ENCODE results near the gene RAB3C.

RAB3C gene

GRCh38 chr5:58718269-58718978, 135.5 kb downstream of the RAB3C start:
- peaks cover 6% of the 10 kb centered on the region for H3K4me1 Mint-ChIP-seq
- no peak overlapping the region for H3K4me3 Mint-ChIP-seq
- H3K9me3 Mint-ChIP-seq, result peaks cover 8% of the 10 kb centered on the region
- no peak for TF ChIP-seq CTCF (IDR thresholded peaks at IDR 0.05; ENCODE audit: unreplicated experiment in 3 of 3)
- no peaks in the 10 kb centered on the region for H3K36me3 Mint-ChIP-seq (ENCODE audit: low read depth)
- H3K27ac Mint-ChIP-seq, result no peak overlapping the region
- no peaks in the 10 kb centered on the region for H3K27me3 Mint-ChIP-seq (ENCODE audit: low read depth)

DNA sequence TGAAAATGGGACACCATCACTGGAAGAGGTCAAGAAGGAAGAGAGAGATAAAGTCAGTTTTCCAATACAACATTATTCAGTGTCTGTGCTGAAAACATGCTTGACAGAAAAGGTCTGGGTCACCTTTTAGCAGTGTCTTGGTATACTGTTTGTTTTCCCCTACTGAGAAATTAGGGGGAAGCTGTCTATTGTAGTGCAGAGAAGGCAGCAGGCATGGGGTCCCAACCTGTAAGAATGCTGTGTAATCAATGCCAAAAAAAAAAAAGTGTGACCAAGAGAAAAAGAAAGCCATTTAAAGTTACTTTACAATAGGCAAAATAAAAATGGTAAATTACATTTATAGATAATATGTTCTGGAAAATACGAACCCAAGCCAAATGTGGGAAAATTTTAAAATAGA, 139.3 kb downstream of the RAB3C start:
- peaks cover 2% of the 10 kb centered on the region for H3K9me3 Mint-ChIP-seq
- H3K4me3 Mint-ChIP-seq, result no peak overlapping the region
- TF ChIP-seq CTCF (IDR thresholded peaks at IDR 0.05; ENCODE audit: unreplicated experiment in 3 of 3), result no peak
- H3K36me3 Mint-ChIP-seq (ENCODE audit: low read depth), result no peaks in the 10 kb centered on the region
- H3K27ac Mint-ChIP-seq, result no peak overlapping the region
- H3K27me3 Mint-ChIP-seq (ENCODE audit: low read depth), result no peaks in the 10 kb centered on the region
- peaks cover 6% of the 10 kb centered on the region for H3K4me1 Mint-ChIP-seq

DNA sequence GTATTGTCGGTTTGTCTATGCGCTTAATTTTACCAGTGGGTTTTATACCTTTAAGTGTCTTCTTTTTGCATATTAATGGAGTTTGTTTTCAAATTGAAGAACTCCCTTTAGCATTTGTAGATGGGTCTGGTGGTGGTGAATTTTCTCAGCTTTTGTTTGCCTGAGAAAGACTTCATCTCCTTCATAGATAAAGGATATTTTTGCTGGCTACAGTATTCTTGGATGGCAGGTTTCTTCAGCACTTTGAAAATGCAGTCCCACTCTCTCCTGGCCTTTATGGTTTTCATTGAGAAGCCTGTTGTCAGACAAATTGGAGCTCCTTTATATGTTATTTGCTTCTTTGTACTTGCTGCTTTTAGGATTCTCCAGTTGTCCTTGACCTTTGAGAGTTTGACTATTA, 142.1 kb downstream of the RAB3C start:
- TF ChIP-seq CTCF (IDR thresholded peaks at IDR 0.05; ENCODE audit: unreplicated experiment in 3 of 3), result no peak
- Mint-ChIP-seq H3K36me3 (ENCODE audit: low read depth) (no peaks in the 10 kb centered on the region), H3K9me3 (peaks cover 2% of the 10 kb centered on the region), H3K4me3 (no peak overlapping the region), H3K27ac (no peak overlapping the region), H3K4me1 (no peaks in the 10 kb centered on the region), H3K27me3 (ENCODE audit: low read depth) (no peaks in the 10 kb centered on the region)

DNA sequence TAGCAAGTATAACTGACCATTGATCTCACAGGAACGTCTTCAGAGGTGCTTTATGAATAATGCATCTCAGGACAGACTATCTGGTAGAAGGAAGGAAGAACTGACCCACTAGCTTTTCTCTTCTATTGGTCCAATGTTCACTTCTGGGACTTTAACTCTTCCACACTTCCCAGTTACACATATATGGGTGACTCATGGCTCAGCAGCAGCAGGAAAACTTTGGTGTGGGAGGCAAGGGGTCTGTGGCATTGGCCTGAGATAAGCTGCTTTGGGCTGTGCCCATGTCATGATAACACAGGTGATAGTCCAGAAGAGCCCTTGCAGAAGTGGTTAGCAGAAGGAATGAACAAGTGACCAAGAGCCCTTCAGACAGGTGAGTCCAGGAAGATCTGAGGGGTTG, 148.8 kb downstream of the RAB3C start:
- H3K4me1 Mint-ChIP-seq, result no peaks in the 10 kb centered on the region
- TF ChIP-seq CTCF (IDR thresholded peaks at IDR 0.05; ENCODE audit: unreplicated experiment in 3 of 3), result no peak
- no peaks in the 10 kb centered on the region for H3K27me3 Mint-ChIP-seq (ENCODE audit: low read depth)
- H3K9me3 Mint-ChIP-seq, result no peaks in the 10 kb centered on the region
- H3K27ac Mint-ChIP-seq, result peak overlapping the region in 1 of 3 experiments; percentile 8
- no peaks in the 10 kb centered on the region for H3K36me3 Mint-ChIP-seq (ENCODE audit: low read depth)
- H3K4me3 Mint-ChIP-seq, result no peak overlapping the region

GRCh38 chr5:58735637-58736036, 152.8 kb downstream of the RAB3C start:
- Mint-ChIP-seq H3K27ac (no peak overlapping the region), H3K36me3 (ENCODE audit: low read depth) (no peaks in the 10 kb centered on the region), H3K9me3 (no peaks in the 10 kb centered on the region), H3K27me3 (ENCODE audit: low read depth) (no peaks in the 10 kb centered on the region), H3K4me1 (no peaks in the 10 kb centered on the region), H3K4me3 (no peak overlapping the region)
- TF ChIP-seq CTCF (IDR thresholded peaks at IDR 0.05; ENCODE audit: unreplicated experiment in 3 of 3), result no peak

DNA sequence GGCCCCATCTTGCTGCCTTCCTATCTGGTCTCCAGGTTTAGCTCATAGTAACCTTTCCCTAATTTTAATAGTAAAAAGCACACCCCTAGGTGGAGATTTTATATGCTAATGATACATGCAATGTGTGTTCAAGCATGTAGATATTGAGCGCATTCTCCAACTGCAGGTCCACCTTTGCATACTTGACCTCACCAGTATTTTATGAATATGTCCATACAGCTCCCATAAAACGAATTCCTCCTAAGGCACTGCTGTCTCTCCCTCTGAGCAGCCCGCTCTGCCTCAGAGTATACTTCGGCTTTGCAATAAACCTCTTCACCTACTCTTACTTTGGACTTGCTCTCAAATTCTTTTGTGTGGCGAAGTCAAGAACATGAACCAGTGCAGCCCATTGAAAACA, 153.3 kb downstream of the RAB3C start:
- no peak overlapping the region for H3K4me3 Mint-ChIP-seq
- no peak for TF ChIP-seq CTCF (IDR thresholded peaks at IDR 0.05; ENCODE audit: unreplicated experiment in 3 of 3)
- no peaks in the 10 kb centered on the region for H3K4me1 Mint-ChIP-seq
- H3K9me3 Mint-ChIP-seq, result no peaks in the 10 kb centered on the region
- H3K36me3 Mint-ChIP-seq (ENCODE audit: low read depth), result no peaks in the 10 kb centered on the region
- no peak overlapping the region for H3K27ac Mint-ChIP-seq
- H3K27me3 Mint-ChIP-seq (ENCODE audit: low read depth), result no peaks in the 10 kb centered on the region

Data from nephron (organoid).